GM04503 (cell line): ENCODE measurements around the gene DNASE2B.
"Not testable (repeated sequence)": the region's sequence is repeated elsewhere in the genome, so short reads cannot be mapped to it uniquely, and the experiment has no call there.

Experiments used
- DNase-seq: peaks from one replicate; pipeline ENCODE4 v3.0.0-alpha.2; 2012; ENCODE audit warnings: low read depth

Gene DNASE2B

DNA sequence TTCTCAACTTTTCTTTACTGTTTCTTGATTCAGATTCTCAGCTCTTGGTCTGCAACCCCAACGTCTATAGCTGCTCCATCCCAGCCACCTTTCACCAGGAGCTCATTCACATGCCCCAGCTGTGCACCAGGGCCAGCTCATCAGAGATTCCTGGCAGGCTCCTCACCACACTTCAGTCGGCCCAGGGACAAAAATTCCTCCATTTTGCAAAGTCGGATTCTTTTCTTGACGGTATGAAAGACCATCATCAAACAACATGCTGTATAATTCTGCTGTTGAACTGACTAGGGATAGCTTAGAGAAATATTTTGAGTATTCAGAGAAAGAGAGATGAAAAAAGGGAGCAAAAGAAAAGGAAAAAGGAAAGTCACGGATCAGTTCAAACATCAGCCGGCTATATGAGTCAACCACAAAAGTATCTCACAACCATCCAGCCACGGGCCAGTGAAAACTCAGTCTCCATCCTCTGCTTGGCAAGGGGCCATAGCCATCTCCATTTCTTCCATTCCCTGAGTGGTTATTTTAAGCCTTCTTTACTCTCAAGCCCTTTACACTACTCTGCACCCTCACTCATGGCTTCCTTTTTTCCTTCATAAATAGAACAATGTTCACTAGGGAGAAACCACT, 14.1 kb downstream of the DNASE2B start:
- DNase-seq: no peak

DNA sequence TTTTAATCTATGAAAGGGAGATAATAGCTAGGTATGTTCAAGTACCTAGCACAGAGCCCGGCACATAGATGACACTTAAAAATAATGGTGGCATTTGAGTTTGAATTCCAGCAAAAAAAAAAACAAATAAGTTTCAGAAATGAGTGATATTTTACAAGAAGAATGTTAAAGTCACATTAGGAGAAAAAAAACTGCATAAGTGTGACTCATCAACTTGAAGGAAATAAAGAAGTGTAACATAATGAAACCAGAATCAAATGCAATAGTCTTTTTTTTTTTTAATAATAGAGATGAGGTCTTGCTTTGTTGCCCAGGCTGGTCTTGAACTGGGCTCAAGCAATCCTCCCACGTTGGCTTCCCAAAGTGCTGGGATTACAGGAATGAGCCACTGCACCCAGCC, 17.1 kb downstream of the DNASE2B start:
- DNase-seq: no peak

DNA sequence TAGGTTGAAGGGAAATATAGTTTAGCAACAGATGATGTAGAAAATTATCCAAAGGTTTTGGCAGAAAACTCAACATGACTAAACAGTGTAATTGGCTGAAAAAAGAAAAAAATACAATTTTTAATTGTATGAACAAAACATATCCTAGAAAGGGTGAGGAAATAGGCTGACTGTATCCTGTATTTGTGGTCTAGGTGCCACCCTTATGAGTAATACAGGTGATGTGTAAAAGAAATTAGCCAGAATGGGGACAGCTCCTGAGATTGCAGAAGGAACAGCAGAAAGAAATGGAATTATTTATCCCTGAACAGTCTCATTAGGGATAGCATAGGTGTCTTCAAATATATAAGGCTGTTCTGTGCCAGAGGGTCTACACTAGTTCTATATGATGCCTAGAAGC, 24.6 kb downstream of the DNASE2B start:
- DNase-seq: no peak

DNA sequence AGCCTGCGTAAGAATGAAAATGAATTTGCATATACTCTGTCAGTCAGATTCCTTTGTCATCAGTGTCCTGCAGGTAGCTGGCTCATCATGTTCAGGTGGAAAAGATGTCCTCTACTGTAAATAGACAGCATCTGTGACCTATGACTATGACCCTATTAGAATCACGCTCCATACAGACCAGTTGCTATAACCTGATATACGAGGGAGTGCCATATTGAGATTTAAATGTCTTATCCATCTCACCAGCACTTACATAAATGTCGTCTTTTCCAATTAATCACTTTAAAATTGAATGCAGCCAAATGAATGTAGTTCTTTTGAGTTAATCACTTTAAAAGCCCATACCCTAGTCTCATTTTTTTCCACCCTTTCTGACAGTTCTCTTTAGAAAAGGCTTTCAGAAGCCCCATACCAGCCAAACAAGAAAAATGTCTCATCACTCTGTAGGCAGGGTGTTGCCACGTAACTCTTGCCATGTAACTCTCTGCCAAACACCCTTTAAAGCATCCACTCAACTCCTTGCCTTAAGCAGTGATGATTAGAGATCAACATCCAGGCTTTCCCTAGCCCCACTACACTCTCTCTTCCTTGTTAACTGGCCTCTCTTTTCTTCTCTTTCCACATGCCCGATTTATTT, 26.3 kb downstream of the DNASE2B start:
- DNase-seq: no peak

DNA sequence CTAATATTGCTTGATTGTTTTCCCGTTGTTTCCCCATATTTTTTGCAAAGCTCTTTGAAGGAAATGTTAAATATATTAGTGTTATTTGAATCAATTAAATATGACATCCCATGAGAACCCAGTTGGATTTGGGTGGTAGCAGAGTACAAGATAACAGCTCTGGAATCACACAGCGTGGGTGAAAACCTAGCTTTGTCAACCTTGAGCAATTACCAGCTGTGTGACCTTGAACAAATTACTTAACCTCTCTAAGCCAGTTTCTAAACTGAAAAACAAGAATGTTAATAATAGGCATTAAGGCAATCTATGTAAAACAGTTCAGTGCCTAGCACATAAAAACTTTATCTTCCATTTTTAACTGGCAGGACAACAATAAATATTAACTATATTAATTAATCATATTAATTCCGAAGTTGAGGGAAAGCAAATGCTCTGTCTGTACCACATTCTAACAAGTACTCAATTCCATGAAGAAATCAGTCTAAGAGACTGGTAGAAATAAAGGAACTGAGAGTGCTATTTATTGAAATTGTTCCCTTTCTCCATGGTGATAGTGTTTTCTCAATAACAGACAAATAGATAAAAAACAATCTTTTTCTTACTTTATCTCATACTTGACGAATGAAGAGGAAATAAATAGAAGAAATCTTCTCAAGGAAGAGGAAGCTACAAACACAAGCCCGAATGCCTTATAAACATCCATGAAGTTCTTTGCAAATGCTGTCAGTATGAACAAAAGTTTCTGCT, 27.0 kb downstream of the DNASE2B start:
- DNase-seq: no peak

DNA sequence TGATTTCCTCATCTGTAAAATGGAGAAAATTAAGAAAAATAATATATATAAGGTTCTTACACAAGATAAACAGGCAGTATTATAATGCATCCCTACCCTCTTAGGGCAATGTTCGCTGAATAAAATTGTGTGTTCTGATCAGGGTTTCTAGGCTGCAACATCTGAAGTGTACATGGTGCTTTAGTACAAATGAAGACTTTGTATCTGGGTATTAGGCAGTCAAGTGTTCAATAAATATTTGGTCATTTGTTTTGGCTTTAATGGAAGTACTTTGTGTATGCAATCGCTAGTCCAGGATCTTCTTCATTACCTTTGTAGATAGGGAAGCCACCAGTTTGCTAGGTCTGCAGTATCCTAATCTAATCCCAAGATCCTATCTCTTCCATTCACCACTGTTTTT, 28.1 kb downstream of the DNASE2B start:
- no peak for DNase-seq

DNA sequence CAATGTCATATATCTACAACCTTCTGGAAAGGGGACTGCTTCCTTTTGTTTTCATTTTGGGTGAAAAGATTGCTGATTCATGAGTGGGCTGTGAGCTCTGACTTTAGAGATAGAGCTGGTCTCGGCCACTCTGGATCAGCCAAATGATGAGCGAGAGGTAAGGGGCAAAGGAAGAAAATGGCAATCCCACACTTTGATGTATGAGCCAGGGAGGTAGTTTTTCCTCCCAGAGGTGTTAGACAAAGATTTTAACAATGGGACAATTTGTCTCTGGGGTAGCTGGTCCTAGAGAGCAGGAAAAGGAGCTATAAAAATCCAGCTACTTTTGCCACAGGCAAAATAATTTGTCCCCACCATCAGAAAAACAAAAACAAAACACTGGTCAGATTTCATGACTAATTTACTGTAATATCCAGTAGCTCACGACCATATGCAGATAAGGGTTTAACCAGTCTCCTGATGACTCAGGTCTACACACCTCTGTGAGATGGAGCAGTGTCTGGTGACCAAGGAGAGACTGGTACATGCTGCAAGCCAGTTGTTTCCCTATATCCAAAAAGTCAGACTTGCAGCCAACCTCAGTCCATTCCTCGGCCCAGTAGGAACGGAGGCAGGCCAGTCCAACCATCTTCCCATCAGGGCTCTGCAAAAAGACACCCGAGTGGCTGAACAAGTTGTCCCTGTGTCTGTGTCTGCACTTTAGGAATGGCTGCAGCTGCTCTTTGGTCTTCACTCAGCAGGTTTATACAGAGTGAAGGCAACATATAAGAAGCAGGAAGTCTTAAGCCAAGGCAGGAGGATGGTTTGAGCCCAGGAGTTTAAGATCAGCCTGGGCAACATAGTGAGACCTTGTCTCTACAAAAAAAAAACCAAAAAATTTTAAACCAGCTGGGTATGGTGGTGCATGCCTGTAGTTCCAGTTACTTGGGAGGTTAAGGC, 29.2 kb downstream of the DNASE2B start:
- no peak for DNase-seq

DNA sequence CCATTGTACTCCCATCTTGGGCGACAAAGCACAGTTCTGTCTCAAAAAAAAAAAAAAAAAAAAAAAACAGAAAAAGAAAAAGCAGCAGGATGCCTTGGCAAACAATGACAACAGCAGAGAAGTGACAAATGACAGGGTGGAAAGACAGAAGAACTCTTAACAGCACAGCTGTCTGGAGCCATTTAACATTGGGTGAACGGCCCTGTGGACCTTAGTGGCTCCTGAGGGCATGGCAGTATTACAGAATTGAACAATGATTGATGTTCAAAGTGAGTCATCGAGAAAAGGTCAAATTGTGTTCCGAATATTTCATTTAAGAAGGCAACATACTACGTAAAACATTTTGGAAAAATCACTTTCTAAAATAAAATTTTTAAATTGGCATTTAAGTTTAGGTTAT, 30.0 kb downstream of the DNASE2B start:
- no peak for DNase-seq

DNA sequence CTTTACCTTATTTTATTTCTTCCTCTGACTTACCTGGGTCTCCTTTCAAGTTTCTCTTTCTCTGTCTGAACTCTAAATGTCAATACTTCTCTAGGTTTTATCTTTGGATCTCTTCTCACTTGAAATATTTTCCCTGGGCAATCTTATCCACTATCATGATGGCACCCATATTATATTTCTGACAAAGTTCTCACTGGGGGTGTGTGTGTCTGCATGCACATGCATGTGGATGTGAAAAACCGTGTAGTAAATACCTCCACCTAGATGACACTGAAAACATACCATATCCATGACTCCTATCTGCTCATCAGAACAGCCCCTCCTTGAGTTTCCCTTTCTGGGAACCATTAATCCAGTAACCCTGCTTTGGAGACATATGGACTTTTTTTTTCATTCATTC, 30.9 kb downstream of the DNASE2B start:
- no peak for DNase-seq

DNA sequence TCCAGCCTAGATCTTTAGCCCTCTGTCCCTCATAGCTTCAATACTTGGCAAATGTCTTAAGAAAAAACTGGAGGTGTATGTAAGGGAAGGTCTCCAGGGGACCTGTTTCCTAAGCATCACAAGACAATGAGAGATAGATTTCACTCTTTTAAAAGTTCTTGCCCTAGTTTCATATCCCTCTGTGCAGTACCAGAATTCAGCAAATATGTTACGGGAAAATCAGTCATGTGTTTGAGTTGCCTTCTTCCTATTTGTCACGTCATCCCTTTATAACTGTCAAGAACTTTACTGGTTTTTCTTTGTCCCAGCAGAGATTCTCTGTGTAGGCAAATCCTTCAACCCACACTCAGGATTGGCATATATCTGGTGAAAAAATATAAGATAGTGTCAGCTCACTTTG, 32.3 kb downstream of the DNASE2B start:
- no peak for DNase-seq

DNA sequence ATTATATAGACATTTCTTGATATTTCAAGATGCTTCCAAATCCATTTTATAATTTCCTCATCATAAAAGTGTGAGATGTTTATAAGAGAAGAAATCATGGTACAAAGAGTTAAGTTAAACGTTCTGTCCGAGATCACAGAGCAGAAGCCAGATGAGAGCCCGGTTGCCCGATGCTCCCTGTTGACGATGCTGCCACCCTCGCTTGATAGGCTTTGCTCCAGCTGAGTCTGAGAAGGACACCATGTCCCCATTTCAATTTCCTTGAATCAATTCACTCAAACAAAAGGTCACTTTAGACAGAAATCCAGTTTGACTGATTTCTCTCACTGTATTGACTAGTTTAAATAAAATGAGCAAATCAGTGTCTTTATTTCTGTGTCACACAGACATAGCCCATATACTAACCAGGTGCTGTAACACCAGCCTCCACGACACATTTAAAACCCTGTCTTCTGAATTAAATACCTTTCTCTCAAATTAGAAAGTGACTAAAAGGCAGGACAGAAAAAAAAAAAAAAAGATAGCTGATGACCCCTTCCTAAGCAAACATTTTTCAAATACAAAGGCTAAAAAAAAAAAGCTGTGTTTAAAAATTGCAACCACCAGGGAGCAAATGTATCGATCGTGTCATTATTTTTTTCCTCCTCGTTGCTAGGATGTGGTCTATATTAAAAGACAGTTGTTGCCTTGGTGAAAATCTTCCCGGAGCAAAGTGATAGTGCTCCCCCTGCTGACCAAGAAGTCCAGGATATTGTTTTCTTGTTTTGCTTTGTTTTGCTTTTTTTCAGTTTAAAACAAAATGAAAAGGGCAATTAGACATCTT, 35.2 kb downstream of the DNASE2B start:
- DNase-seq: peak; percentile 17

DNA sequence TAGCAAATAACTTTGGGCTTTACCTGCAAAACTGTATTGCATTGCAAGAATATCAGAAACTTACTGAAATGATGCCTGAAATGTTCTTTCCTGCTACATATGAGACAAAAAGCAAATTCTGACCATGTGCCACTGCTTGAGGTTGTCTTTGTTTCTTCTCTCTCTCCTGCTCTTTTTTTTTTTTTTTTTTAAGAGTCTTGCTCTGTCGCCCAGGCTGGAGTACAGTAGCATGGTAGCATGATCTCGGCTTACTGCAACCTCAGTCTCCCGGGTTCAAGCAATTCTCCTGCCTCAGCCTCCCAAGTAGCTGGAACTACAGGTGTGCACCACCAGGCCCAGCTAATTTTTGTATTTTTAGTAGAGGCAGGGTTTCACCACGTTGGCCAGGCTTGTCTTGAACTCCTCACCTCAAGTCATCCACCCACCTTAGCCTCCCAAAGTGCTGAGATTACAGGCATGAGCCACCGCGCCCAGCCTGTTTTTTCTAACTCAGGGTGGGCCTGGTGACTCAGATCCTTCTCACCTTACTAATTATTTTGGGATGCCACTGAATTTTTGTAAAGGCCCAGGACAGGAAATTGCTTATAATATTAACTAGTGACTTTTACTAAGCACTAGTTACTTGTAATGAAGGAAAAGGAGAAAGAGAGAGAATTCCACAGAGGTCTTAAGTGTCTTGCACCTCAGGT, 35.9 kb downstream of the DNASE2B start:
- DNase-seq: no peak

DNA sequence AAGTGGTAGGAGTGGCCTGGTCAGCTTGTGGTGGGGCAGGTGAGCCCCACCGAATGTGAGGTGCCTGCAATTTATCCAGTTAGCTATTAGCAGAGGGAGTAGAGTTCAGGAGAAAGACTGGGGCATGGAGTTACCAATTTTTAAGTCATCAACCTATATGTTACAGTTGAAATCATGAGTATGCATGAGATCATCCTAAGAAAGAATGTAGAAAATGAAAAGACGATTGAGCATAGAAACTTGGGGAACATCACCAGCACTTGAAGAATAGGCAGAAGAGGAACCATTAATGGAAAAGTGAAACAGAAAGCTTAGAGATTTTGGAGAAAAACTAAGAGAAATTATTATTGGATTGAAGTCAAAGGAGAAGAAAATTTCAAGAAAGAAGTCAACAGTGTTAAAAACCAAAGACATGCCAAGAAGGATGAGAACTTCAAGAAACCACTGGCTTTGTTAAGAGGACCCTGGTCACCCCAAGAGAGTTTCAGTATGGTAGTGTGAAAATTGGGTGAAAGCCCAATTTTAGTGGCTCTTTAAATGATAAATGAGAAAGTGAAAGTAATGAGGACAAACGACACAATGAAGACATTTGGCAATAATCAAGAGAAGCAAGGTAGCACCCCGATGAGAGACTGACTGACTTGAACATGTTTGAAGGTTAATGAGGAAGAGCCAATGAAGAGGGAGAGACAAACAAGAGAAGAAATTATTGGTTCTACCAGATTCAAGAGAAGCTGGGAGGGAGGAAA, 36.7 kb downstream of the DNASE2B start:
- DNase-seq: no peak

DNA sequence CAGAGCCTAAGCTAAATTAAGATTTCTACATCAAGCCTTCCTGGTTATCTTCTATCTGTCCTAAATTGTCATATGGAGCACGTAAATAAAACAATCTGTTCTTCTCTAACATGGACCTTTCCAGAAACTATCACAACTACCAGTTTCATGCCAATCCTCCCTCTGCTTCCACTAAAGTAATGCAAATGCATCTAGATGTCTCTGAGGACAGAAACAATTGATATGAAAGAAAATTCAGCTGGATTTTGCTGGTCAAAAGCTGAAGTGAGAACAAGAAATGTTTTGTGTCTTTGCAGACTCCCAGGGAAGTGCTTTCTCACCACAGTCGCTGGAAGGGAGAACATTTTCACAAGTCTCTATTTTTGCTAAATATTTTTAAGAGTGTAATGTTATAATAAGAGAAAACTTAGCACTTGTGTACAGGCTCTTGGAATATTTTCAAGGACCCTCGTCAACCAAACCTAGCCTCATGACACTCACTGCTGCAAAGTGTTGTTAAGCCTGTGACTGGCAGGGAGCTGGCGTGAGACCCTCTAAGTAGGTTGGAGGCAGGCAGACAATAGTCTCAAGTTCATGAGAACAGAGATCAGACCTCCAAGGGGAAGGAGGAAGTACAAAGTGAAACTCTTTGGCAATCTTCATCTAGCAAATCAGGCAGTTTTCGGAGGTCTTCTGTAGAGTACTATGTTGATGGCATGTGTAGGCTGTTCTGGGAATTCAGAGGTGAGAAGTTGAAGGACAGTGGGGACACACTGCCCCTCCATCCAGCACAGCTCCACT, 38.8 kb downstream of the DNASE2B start:
- no peak for DNase-seq

DNA sequence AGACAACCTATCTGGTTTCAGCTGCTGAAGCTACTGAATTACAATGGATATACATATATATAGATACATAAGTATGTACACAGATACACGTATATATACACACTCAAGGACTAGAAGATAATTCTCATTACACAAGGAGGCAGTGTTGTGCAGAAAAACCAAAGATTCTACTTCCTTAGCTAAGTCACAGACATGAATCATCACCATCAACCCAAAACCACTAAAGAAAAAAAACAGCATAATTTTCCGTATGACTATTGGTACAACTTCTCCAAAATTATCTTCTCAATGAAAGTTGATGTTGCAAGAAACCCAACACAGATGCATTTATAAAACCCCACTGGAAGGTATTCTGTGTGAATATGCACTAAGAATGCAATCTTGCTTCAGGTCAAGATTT, 44.0 kb downstream of the DNASE2B start:
- DNase-seq: peak; percentile 79

DNA sequence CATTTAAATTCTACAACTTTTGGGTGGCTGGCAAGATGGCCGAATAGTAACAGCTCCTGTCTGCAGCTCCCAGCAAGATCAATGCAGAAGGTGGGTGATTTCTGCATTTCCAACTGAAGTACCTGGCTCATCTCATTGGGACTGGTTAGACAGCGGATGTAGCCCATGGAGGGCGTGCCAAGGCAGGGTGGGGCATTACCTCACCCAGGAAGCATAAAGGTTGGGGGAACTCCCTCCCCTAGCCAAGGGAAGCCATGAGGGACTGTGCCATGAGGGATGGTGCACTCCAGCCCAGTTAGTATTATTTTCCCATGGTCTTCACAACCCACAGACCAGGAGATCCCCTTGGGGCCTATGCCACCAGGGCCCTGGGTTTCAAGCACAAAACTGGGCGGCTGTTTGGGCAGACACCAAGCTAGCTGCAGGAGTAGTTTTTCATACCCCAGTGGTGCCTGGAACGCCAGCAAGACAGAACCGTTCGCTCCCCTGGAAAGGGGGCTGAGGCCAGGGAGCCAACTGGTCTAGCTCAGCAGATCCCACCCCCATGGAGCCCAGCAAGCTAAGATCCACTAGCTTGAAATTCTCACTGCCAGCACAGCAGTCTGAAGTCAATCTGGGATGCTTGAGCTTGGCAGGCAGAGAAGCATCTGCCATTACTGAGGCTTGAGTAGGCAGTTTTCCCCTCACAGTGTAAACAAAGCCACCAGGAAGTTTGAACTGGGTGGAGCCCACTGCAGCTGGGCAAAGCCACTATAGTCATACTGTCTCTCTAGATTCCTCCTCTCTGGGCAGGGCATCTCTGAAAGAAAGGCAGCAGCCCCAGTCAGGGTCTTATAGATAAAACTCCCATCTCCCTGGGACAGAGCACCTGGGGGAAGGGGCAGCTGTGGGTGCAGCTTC, 44.7 kb downstream of the DNASE2B start:
- DNase-seq: not testable (repeated sequence)

DNA sequence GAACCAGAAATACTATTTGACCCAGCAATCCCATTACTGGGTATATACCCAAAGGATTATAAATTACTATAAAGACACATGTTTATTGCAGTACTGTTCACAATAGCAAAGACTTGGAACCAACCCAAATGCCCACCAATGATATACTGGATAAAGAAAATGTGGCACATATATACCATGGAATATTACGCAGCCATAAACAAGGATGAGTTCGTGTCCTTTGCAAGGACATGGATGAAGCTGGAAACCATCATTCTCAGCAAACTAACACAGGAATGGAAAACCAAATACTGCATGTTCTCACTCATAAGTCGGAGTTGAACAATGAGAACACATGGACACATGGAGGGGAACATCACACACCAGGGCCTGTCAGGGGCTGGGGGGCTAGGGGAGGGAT, 50.4 kb downstream of the DNASE2B start:
- DNase-seq: not testable (repeated sequence)

DNA sequence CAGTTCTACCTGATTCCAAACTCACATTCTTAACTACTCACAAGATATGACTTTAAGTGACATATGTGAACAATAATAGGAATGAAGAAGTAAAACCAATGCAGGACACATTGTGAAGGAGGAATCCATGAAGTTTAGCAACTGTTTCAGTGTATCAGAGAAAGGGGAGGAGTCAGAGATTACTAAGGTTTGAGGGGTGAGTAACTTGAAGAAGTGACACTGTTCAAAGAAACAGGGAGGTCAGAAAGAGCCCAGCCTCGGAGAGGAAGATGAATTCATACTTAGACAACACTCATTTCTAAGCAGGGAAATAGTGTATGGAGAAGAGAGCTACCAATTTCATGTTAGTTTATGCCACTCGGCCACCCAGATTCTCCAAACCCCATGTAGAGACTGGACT, 52.6 kb downstream of the DNASE2B start:
- no peak for DNase-seq
